ENCODE data around the gene CPA1. TPM values are rescaled to one million over a fixed set of nuclear protein-coding genes. Genes with fewer than 3 reads are reported as not detected.

Gene CPA1
- total and polyA plus RNA-seq, 10 of the 15 experiments (the other 5 are each of a cell fraction or from before 2014, with no cell fraction given): 8.0 TPM; not detected in 9

GRCh38 chr7:130419658-130420057, 39.4 kb downstream of the CPA1 start:
- Histone ChIP-seq H2AFZ (ENCODE audit: control insufficient read depth, low read depth, low read length) (no peak overlapping the region), H4K20me1 (ENCODE audit: control insufficient read depth, insufficient read depth) (no peaks in the 10 kb centered on the region), H3K9me3 (replicated peaks; ENCODE audit: control insufficient read depth, insufficient read depth, low read length) (no peaks in the 10 kb centered on the region), H3K4me3 (no peak overlapping the region), H3K4me2 (ENCODE audit: control insufficient read depth, insufficient read depth) (no peak overlapping the region), H3K9ac (ENCODE audit: control insufficient read depth, insufficient read depth, low read length) (no peak overlapping the region), H3K4me1 (ENCODE audit: control insufficient read depth, insufficient read depth, low read length) (no peaks in the 10 kb centered on the region), H3K27me3 (replicated peaks in 1 of 2; ENCODE audit: control insufficient read depth in 2 of 2, insufficient read depth in 2 of 2, low read length in 1 of 2) (no peaks in the 10 kb centered on the region), H3K27ac (ENCODE audit: control insufficient read depth, insufficient read depth) (no peak overlapping the region), H3K79me2 (ENCODE audit: control insufficient read depth, insufficient read depth, low read length) (no peaks in the 10 kb centered on the region), H3K36me3 (ENCODE audit: control insufficient read depth in 2 of 2, insufficient read depth in 2 of 2, low read length in 1 of 2) (no peaks in the 10 kb centered on the region)
- CTCF ChIA-PET: no interaction called here
- intact Hi-C loops (cut with micrococcal nuclease; ENCODE audit: unreplicated experiment) (loop anchor here (5.0 kb wide), 1 partner anchor 177 kb away; no protein-coding TSS in a partner anchor), in situ Hi-C loops (cut with MboI) (no loop called here)
- SMC1A ChIA-PET (ENCODE audit: uncharacterized antibody, unreplicated experiment): no interaction called here
- POLR2A ChIA-PET: no interaction called here
- no peak for DNase-seq (ENCODE audit: low read depth, low spot score)
- BruUV-seq (replicated peaks): no TSS peak
- ATAC-seq: no peak
- RAD21 ChIA-PET (ENCODE audit: unreplicated experiment): no interaction called here
- no peak for FAIRE-seq
- 97% methylated on average over 5 of the region's 5 CpGs for WGBS (ENCODE audit: insufficient coverage, insufficient replicate concordance, low lambda C conversion rate, missing lambda C conversion rate)
- TF ChIP-seq BRCA1 (IDR thresholded peaks at IDR 0.05; ENCODE audit: low read depth, low read length) (no peak), RAD51 (IDR thresholded peaks at IDR 0.05) (no peak), CEBPZ (IDR thresholded peaks at IDR 0.05; ENCODE audit: low read depth, low read length) (no peak), BCL11A (IDR thresholded peaks at IDR 0.05; ENCODE audit: low read depth, low read length) (no peak), ZNF24 (IDR thresholded peaks at IDR 0.05) (no peak), KLF5 (IDR thresholded peaks at IDR 0.05; ENCODE audit: partially characterized antibody) (no peak), ASH2L (IDR thresholded peaks at IDR 0.05; ENCODE audit: borderline replicate concordance, low read depth) (no peak)
